ENCODE measurements around the gene USP15. TPM values are rescaled to one million over a fixed set of nuclear protein-coding genes. Genes with fewer than 3 reads are reported as not detected.
A peak's percentile ranks its signal among the peaks of the same experiment; 100 is the strongest.

The USP15 gene
- total RNA-seq, 3 donors from 2014 or later (not counting 1 experiment from before 2014, with no cell fraction given) = 188 to 251 (median 197) TPM

DNA sequence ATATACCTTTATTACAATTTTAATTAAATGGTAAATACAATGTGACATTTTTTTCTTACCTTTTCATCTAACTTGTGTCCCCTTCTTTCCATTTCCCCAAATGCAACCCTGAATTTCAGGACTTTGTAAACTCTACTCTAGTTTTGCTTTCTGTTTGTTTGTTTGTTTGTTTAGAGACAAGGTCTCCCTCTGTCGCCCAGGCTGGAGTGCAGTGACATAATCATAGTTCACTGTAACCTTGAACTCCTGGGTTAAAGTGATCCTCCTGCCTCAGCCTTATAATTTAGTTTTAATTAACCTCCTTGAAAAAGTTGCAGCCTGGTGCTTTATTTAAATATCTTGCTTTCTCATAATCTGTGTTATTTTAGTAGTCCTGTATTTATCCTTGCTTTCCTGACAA is 147.4 kb downstream of the USP15 start:
- Histone ChIP-seq H3K27me3 (ENCODE audit: control insufficient read depth, insufficient read depth, low read length) (no peaks in the 10 kb centered on the region), H3K9me3 (ENCODE audit: control insufficient read depth, insufficient read depth, low read length) (no peaks in the 10 kb centered on the region)
- TF ChIP-seq, protein P1, sequence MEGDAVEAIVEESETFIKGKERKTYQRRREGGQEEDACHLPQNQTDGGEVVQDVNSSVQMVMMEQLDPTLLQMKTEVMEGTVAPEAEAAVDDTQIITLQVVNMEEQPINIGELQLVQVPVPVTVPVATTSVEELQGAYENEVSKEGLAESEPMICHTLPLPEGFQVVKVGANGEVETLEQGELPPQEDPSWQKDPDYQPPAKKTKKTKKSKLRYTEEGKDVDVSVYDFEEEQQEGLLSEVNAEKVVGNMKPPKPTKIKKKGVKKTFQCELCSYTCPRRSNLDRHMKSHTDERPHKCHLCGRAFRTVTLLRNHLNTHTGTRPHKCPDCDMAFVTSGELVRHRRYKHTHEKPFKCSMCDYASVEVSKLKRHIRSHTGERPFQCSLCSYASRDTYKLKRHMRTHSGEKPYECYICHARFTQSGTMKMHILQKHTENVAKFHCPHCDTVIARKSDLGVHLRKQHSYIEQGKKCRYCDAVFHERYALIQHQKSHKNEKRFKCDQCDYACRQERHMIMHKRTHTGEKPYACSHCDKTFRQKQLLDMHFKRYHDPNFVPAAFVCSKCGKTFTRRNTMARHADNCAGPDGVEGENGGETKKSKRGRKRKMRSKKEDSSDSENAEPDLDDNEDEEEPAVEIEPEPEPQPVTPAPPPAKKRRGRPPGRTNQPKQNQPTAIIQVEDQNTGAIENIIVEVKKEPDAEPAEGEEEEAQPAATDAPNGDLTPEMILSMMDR (IDR thresholded peaks at IDR 0.05) = no peak

DNA sequence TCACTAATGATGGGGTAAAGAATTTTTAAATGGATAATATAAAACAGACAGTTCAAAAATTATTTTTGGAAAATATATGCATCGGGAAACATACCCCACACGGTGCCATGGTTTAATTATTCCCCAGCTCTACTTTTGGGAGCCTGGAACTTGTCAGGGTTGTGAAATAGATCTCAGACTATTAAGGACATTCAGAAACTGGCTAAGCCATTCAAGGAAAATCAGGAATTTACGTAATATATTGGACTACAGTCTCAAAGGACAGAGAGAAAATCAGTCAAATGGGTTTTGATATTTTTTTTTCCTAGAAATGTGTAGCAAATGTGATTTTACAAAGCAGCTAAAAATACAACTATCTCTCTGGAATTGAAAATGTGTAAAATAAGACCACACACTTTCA is 148.9 kb downstream of the USP15 start:
- Histone ChIP-seq H3K27me3 (ENCODE audit: control insufficient read depth, insufficient read depth, low read length) (no peaks in the 10 kb centered on the region), H3K4me3 (ENCODE audit: low read length) (no peak overlapping the region), H3K27ac (ENCODE audit: low read length) (no peak overlapping the region), H3K9me3 (ENCODE audit: control insufficient read depth, insufficient read depth, low read length) (no peaks in the 10 kb centered on the region), H3K36me3 (ENCODE audit: control insufficient read depth, insufficient read depth, low read length) (peaks cover 19% of the 10 kb centered on the region), H3K4me1 (ENCODE audit: control insufficient read depth, insufficient read depth, low read length) (no peaks in the 10 kb centered on the region)
- ATAC-seq = no peak
- Mint-ChIP-seq H3K27me3 (ENCODE audit: low read depth in 2 of 2) (no peaks in the 10 kb centered on the region), H3K4me1 (no peaks in the 10 kb centered on the region), H3K36me3 (no peaks in the 10 kb centered on the region), H3K4me3 (no peak overlapping the region), H3K9me3 (no peaks in the 10 kb centered on the region), H3K27ac (no peak overlapping the region)
- intact Hi-C loops (cut with micrococcal nuclease) = no loop called here
- 87% methylated on average over 3 of the region's 3 CpGs for WGBS (ENCODE audit: insufficient coverage)
- TF ChIP-seq, protein P1 (IDR thresholded peaks at IDR 0.05) = no peak
- DNase-seq = no peak

More for the DNA sequence above, 147.4 kb downstream of the USP15 start:
- H3K27ac Mint-ChIP-seq = peak overlapping the region in 1 of 2 donors; percentile 81
- H3K4me3 Mint-ChIP-seq = no peak overlapping the region
- H3K4me1 ChIP-seq (ENCODE audit: control insufficient read depth, insufficient read depth, low read length) = no peaks in the 10 kb centered on the region
- no peak overlapping the region for H3K4me3 ChIP-seq (ENCODE audit: low read length)
- H3K9me3 Mint-ChIP-seq = no peaks in the 10 kb centered on the region
- DNase-seq (no peak), ATAC-seq (no peak)
- no peaks in the 10 kb centered on the region for H3K27me3 Mint-ChIP-seq (ENCODE audit: low read depth in 2 of 2)
- no peaks in the 10 kb centered on the region for H3K36me3 Mint-ChIP-seq
- H3K36me3 ChIP-seq (ENCODE audit: control insufficient read depth, insufficient read depth, low read length) = peaks cover 31% of the 10 kb centered on the region
- no peak overlapping the region for H3K27ac ChIP-seq (ENCODE audit: low read length)
- 100% methylated on average over 1 of the region's 1 CpG for WGBS (ENCODE audit: insufficient coverage)
- intact Hi-C loops (cut with micrococcal nuclease) = no loop called here
- H3K4me1 Mint-ChIP-seq = no peaks in the 10 kb centered on the region

DNA sequence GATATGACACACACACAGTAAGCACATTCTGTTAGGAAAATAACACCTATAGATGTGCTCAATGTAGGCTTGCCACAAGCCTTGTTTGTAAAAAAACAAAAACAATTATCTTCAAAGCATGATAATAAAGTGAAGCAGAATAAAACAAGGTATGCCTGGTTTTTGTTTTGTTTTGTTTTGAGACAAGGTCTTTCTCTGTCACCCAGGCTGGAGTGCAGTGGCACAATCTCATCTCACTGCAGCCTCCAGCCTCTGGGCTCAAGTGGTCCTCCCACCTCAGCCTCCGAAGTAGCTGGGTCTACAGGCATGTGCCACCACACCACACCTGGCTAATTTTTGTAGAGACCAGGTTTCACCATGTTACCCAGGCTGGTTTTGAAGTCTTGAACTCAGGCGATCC is 154.0 kb downstream of the USP15 start:
- H3K9me3 Mint-ChIP-seq = peaks cover 0 to under 1% of the 10 kb centered on the region in 2 donors
- H3K27ac ChIP-seq (ENCODE audit: low read length) = no peak overlapping the region
- H3K4me1 ChIP-seq (ENCODE audit: control insufficient read depth, insufficient read depth, low read length) = no peaks in the 10 kb centered on the region
- no peaks in the 10 kb centered on the region for H3K9me3 ChIP-seq (ENCODE audit: control insufficient read depth, insufficient read depth, low read length)
- DNase-seq = no peak
- WGBS (ENCODE audit: insufficient coverage) = 100% methylated on average over 2 of the region's 2 CpGs
- TF ChIP-seq, protein P1 (IDR thresholded peaks at IDR 0.05) = no peak
- intact Hi-C loops (cut with micrococcal nuclease) = no loop called here
- no peak overlapping the region for H3K4me3 Mint-ChIP-seq
- H3K4me1 Mint-ChIP-seq = peaks cover 1 to 2% of the 10 kb centered on the region in 2 donors
- H3K36me3 Mint-ChIP-seq = no peaks in the 10 kb centered on the region
- H3K27ac Mint-ChIP-seq = peak overlapping the region in 1 of 2 donors; percentile 24
- H3K36me3 ChIP-seq (ENCODE audit: control insufficient read depth, insufficient read depth, low read length) = no peaks in the 10 kb centered on the region
- ATAC-seq = no peak
- H3K27me3 Mint-ChIP-seq (ENCODE audit: low read depth in 2 of 2) = peaks cover 0 to under 1% of the 10 kb centered on the region in 2 donors
- H3K27me3 ChIP-seq (ENCODE audit: control insufficient read depth, insufficient read depth, low read length) = no peaks in the 10 kb centered on the region
- no peak overlapping the region for H3K4me3 ChIP-seq (ENCODE audit: low read length)

DNA sequence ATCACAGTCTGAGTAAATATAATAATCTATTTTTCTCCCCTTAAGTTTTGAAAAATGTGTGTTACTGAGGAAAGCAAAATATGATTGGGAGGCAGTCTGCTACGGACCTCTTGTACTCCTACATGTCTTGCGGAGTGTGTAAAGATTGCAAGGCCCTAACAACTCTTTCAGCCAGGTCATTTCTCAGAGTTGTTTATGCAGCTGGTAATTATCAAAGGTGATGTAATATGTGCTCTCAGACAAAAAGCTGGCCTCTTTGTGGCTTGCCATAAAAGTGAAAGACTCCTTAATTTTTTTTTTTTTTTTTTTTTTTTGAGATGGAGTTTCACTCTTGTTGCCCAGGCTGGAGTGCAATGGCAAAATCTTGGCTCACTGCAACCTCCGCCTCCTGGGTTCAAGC is 165.9 kb downstream of the USP15 start:
- H3K9me3 Mint-ChIP-seq = peaks cover 6 to 24% of the 10 kb centered on the region in 2 donors

More for the DNA sequence above, 165.9 kb downstream of the USP15 start:
- Histone ChIP-seq H3K36me3 (ENCODE audit: control insufficient read depth, insufficient read depth, low read length) (no peaks in the 10 kb centered on the region), H3K4me1 (ENCODE audit: control insufficient read depth, insufficient read depth, low read length) (no peaks in the 10 kb centered on the region), H3K27me3 (ENCODE audit: control insufficient read depth, insufficient read depth, low read length) (no peaks in the 10 kb centered on the region), H3K27ac (ENCODE audit: low read length) (no peak overlapping the region), H3K4me3 (ENCODE audit: low read length) (no peak overlapping the region), H3K9me3 (ENCODE audit: control insufficient read depth, insufficient read depth, low read length) (peaks cover 4% of the 10 kb centered on the region)
- intact Hi-C loops (cut with micrococcal nuclease) = no loop called here
- Mint-ChIP-seq H3K27me3 (ENCODE audit: low read depth in 2 of 2) (peaks cover 8 to 9% of the 10 kb centered on the region in 2 donors), H3K4me3 (no peak overlapping the region), H3K36me3 (peaks cover 19% of the 10 kb centered on the region), H3K27ac (no peak overlapping the region), H3K4me1 (no peaks in the 10 kb centered on the region)
- 93% methylated on average over 3 of the region's 3 CpGs for WGBS (ENCODE audit: insufficient coverage)
- no peak for ATAC-seq
- DNase-seq = no peak
- TF ChIP-seq, protein P1 (IDR thresholded peaks at IDR 0.05) = no peak
